ENCODE measurements around the gene TNFAIP6.

Gene TNFAIP6

DNA sequence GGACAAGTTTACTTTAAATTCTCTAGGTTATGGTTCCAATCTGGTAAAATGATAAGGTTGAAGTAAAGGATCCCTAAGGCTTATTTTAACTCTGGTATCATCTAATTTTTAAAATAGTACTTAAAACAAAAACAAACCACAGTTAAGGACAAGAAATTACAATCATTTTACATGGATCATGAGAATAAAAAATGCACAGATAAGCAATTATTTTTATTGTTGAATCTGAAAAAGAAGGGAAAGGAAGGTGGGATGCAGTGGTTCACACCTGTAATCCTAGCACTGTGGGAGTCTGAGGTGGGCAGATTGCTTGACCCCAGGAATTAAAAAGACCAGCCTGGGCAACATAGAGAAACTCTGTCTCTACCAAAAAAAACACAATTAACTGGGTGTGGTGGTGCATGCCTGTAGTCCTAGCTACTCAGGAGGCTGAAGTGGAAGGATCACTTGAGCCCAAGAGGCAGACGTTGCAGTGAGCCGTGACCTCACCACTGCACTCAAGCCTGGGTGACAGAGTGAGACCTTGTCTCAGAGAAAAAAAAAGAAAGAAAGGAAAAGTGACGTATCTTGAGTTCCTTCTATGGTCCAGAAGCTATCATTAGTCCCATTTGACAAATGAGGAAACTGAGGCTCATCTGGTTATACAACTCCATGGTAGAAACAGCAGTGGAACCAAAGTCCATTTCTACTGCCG, 2.5 kb downstream of the TNFAIP6 start:
- DNase-seq (ENCODE audit: low spot score) = no peak

DNA sequence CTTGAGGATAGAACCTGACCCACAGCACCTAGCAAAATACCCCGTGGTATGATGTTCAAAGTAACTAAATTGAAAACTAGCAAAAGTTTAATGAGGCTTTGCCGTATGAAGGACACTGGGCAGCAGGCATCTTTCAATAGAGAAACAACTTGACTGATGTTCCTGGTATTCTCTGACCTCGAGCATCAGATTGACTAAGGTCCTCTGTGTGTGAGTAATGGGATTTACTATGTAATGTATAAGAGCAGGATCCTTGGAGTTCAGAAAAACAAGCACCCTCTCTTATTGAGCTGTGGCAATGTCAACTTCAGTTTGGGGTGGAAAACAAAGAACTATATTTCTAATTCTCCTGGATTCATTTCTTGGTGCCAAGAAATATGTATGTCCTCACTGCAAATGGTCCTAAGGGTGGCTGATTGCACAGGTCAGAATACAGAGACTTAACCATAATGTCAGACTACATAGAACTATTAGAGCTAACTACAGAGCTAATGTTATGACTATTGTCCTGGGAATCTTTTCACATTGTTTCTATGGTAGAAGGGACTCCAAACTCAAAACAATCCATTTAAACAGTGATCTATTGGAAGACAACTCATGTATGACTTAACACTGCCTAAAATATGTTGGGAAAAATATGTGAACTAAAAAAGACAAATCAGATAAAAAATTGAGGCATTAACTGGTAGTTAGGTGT, 4.4 kb downstream of the TNFAIP6 start:
- DNase-seq (ENCODE audit: low spot score) = no peak

DNA sequence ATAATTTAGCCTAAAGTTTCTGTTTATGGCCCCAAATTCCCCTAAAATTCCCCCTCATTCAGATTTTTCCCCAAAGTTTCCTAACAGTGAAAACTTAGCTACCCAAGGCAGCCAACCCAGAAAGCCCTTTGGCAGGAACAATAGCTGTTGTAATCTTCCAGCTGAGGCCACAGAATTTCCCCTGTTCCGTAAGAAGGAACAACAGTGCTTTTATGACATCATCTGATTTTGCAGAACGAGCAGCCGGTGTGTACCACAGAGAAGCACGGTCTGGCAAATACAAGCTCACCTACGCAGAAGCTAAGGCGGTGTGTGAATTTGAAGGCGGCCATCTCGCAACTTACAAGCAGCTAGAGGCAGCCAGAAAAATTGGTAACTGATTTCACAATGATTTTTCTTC, 6.3 kb downstream of the TNFAIP6 start:
- DNase-seq (ENCODE audit: low spot score) = no peak

DNA sequence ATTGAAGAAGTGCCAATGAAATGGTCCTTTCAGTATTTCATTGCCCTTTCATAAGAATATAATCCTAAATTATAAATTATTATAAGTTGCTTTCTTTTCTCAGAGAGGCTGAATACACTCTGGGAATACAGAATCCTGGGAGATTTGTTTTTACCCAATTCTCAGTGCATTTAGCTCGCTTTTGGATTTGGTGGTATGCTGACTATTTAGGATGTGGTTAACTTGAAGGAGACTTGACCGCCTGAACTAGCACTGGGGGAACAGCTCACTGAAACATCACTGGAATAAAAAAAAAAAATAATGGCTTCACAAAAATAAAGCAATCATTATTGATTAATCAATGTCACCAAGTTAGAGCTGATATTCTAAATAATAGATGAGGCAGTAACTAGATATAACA, 10.2 kb downstream of the TNFAIP6 start:
- no peak for DNase-seq (ENCODE audit: low spot score)

DNA sequence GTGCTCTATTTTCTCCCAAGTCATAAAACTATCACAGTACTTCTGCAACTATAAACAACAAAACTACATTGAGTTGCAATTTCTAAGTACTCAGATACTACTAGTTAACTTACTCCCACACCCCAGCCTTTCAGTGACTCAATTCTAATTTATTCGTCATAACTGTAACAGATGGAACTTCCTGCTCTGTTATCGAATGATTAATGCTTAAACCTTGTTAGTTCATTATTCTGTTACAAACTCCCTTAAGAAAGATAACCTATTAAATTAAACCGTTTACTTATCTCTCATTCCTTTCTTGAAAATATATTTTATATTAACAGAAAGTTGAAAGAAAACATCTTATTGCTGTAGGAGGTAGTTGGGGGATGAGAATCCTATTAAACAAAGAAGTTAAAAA, 17.0 kb downstream of the TNFAIP6 start:
- no peak for DNase-seq (ENCODE audit: low spot score)

DNA sequence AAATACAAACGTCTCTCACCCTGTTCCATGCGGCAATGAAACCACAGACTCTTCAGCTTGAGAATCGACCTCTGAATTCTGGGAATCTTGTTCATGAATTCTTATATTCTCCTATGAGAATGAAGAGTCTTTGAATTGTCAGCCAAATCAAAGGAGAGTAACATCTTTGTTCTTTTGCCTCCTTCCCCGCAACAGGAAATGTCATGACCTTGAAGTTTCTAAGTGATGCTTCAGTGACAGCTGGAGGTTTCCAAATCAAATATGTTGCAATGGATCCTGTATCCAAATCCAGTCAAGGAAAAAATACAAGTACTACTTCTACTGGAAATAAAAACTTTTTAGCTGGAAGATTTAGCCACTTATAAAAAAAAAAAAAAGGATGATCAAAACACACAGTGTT, 21.8 kb downstream of the TNFAIP6 start:
- DNase-seq (ENCODE audit: low spot score) = no peak

DNA sequence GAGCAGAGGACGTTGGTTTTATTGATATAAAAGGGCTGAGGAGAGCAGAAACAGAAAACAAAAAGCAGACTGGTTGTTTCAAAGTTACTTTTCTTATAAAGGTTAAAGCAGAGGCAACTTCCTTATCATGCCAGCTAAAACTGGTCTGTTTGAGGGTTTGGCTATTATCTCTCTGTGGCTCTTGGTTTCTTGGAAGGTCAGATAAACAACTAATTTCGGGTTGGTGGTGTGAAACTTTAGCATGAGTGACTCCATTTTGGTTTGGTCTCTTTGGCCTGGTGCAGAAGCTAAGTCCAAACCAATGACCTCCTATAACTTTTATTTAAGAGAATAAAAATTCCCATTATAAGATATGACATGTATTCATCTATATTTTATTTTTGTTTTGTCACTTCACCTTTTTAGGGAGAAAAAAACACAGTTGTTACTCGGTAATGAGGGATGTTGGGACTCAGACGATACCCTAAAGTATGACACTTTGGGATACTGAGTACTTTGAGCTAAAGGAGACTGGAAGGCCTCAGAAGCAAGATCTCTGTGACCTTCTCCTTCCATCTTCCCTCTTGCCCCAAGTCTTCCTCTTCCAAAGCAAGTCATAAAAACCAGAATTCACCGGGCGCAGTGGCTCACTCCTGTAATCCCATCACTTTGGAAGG, 23.3 kb downstream of the TNFAIP6 start:
- no peak for DNase-seq (ENCODE audit: low spot score)

DNA sequence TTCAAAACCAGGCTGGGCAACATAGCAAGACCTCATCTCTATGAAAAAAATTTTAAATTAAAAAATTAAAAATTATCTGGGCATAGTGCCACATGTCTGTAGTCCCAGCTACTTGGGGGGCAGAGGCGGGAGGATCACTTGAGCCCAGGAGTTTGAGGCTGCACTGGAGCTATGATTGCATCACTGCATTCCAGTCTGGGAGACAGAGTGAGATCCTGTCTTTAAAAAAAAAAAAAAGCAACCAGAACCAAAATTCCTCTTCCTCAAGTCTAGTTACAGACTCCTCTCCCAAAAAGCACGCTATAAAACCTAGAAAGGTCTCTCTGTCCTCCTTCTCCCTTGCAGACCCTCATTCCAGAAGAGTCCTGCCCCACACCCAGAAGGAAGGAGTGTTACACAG, 23.9 kb downstream of the TNFAIP6 start:
- DNase-seq (ENCODE audit: low spot score) = no peak

DNA sequence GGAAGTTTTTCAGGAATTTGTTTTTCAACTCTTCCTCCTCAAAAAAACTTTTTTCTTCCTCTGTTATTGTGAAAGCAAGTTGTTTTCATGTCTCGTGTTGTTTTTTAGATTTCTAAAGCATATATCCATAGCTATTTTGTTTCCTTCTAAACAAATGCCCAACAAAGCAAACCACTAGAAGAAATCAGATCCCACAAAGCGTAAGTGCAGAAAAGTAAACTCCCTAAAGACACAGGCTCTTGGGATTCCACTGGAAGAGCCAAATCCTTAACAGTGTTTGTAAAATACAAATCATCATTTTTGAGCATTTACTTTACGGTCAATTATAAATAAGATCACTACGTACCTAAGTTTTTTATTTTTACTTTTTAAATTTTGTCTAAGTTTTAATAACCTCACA, 30.6 kb downstream of the TNFAIP6 start:
- DNase-seq (ENCODE audit: low spot score) = no peak

DNA sequence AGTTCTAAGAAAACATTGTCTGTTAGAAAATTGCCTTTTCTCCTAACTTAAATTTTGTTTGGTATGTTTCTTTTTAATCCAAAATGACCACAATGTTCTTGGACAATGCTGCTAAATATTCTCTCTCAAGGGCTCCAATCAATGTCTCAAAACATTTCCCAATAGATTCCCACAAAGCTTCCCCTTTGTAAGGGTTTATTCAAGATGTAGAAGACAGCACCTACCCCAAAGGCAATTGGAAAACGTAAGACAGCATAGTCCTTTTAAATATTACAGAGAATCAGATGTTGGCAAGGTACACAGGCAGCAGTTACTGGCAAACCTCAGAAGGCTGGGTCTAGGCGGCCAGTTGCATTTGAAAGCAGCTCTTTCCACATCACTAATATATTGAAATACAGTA, 34.0 kb downstream of the TNFAIP6 start:
- DNase-seq (ENCODE audit: low spot score) = no peak

DNA sequence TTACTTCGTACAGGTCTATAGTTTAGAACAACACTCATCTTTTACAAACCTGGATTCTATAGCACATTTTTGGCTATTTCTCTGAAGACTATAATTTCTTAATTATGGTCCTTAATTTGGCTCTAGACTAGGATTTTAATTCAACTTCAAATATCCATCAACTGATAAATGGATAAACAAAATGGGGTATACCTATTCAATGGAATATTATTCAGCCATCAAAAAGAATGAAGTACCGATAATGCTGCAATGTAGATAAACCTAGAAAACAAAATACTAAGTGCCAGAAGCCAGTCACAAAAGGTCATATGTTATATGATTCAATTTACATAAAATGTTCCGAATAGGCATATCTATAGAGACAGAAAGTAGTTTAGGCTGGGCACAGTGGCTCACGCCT, 37.1 kb downstream of the TNFAIP6 start:
- no peak for DNase-seq (ENCODE audit: low spot score)

DNA sequence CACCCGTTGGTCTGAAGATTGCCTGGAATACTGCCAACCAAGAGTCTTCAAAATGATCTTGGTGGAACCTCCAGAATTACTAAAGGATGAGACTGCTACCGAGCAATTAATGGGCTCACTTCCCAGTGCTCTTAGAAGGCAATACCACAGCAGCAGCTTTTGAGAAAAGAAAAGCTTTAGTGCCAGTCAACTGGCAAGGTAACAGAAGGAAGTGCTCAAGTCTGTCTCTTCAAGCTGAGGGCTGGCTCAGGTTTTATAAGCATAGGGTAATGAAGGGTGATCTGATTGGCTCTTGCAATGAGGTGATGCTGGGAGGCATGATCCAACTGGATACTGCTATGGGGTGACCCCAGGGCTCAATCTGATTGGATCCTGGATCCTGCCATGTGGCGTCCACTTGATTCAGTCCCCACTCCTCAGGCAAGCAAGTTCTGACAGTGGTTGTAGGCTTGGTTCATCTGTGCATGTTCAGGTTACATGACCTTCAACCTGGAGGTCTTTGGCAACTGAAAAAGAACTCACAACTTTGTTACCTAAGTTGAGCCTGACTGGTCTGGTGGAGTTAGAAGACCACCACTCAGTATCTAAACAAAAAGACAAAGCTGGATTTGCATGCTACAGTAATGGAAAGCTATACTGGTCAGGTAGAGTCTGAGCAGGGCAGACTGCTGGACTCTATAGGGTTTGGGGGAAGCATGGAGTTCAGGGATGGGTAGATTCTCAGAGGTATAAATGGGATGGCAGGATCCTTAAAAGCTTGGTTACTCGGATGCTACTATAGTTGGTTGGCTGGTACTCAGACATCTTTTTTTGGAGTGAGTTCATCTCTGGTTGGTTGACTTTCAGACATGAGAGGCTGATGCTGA, 38.4 kb downstream of the TNFAIP6 start:
- no peak for DNase-seq (ENCODE audit: low spot score)

DNA sequence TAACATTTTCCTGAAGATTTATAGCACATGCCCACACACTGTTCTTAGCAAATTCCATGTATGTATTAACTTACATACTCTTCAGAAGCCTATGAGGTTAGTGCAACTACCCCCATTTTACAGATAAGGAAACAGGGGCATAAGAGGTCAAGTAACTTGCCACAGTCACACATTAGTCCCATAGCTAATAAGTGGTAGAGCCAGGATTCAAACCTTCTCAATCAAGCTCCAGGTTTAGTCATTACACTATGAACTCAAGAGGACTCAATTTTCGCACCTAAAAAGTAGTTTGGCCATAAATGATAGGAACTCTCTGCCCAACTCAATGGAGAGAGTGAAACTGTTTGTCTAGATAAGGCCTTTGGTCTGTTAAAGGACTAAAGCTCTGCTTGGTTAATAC, 42.6 kb downstream of the TNFAIP6 start:
- DNase-seq (ENCODE audit: low spot score) = no peak

DNA sequence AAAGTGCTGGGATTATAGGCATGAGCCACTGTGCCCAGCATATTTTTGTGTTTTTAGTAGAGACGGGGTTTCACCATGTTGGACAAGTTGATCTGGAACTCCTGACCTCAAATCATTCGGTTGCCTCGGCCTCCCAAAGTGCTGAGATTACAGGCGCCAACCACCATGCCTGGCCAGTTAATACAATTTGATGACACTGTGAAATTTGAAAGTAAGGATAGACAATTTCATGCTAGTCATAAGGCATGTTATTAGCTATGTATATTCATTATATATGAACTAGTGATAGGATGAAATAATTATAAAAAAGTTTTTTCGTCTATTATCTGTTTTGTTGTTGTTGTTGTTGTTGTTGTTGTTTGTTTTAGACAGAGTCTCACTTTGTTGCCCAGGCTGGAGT, 43.8 kb downstream of the TNFAIP6 start:
- no peak for DNase-seq (ENCODE audit: low spot score)

DNA sequence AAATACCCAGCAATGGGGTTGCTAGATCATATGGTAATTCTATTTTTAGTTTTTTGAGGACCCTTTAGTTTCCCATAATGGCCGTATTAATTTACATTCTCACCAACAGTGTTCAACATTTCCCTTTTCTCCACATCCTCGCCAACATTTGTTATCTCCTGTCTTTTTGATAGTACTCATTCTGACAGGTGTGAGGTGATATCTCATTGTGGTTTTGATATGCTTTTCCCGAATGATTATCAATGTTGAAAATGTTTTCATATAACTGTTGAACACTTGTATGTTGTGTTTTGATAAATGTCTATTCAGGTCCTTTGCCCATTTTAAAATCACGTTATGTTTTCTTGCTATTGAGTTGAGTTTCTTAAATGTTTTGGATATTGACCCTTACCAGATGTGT, 46.5 kb downstream of the TNFAIP6 start:
- no peak for DNase-seq (ENCODE audit: low spot score)

DNA sequence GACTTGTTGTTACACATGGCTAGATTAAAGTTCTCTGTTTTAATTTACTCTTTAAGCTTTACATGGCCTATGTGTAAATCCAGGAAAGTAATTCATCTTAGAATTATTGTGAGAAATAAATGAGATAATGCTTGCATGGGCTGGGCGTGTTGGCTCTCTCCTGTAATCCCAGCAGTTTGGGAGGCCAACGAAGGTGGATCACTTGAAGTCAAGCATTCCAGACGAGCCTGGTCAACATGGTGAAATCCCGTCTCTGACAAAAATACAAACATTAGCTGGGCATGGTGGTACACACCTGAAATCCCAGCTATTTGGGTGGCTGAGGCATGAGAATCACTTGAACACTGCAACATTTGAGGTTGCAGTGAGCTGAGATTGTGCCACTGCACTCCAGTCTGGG, 48.0 kb downstream of the TNFAIP6 start:
- DNase-seq (ENCODE audit: low spot score) = no peak

DNA sequence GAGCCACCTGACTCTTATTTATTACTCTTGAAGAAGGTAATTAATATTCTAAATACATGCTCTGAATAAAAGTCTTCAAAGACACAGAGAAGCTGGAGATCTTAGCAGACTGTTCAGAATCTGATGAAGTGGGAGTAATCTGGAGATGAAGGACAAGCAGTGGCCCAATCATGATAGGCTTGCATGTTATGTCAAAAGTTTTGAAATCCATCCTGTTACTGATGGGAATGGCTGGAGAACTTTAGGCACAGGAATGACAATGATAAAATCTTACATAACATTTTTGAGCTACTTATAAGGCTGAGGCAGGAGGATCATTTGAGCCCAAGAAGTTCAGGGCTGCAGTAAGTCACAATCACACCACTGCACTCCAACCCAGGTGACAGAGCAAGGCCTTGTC, 49.9 kb downstream of the TNFAIP6 start:
- DNase-seq (ENCODE audit: low spot score) = no peak

DNA sequence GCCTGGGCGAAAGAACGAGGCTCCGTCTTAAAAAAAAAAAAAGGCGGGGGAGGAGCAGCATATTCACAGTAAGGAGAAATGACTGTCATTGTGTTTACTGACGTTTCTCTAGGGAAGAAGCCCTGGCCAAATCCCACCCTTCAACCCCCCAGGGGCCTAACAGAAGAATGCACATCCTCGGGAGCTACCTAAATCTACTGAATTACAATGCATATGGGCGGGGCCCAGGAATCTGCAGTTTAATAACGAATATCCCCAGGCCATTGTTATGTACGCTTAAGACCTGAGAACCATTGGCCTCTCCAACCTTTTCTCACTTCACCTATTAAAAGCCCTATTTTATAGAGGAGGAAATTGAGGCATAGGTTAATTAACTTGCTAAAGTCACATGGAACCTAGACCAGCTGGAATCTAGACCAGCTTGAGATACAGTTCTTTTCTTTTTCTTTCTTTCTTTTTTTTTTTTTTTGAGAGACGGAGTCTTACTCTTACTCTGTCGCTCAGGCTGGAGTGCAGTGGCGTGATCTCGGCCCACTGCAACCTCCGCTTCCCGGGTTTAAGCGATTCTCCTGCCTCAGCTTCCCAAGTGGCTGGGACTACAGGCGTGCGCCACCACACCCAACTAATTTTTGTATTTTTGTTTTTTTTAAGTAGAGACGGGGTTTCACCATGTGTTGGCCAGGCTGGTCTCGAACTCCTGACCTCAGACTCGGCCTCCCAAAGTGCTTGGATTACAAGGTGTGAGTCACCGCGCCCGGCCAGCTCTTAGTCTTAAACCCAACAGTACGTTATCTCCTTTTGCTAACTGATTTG, 51.6 kb downstream of the TNFAIP6 start:
- DNase-seq (ENCODE audit: low spot score) = no peak

DNA sequence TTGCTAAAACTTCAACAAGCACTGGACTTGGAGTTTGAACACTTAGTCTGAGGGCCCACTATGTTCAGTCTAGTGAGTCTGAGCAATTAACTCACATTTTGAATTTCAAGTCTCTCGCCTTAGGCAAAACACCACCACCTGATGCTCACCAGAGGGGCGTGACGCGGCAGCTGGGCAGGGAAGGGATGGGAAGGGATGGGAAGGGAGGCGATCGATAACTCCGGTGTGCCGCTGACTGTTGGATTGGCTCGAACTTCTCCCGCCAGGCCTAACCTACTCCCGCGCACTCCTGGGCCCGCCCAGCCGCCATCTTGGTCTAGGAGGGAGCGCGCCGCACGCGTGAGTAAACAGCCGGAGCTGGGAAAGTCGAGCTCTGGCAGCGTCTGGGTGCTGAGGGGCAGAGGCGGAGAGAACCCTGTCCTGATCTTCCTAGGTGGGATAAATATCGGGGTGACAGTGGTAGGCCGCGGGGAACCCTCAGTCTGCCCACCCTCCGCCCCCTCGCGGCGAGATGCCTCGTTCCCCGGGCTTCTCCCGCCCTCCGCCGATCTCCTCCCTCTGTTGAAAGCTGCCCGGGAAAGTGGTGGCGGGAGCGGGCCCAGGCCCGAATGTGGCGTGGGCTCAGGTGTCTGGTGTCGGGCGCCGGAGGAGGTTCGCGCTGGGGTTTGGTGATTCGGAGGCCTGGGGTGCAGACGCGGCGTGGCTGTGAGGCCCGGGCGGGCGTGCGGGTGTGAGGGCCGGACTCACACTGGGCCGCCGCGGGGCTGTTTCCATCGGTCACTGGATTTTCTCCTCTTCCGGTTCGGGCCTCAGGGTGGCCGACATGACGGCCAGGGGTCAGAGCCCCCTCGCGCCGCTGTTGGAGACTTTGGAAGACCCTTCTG, 52.5 kb downstream of the TNFAIP6 start, which contains the start of gene RIF1:
Gene RIF1, plus strand, starts transcription at position 302 of the 884 bp plus-strand sequence. Its CDS starts 522 bp downstream, at position 824.
- peak; percentile 72 for DNase-seq (ENCODE audit: low spot score)

DNA sequence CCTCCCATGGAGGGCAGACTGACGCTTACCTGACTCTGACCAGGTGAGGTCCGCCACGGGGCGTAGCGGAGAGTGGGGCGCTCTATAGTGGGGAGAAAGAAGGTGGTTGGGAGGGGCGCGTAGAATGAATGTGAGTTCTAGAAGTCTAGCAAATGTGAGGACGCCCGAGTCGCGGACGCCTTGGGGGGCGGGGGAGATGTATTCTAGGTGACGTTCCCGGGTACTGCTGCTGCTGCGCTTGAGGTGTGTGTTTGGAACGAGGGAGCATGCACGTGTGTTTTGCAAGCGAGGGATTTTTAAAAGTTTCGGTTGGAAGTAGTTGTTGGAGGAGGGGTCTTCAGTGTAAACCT, 53.1 kb downstream of the TNFAIP6 start:
- peak; percentile 33 for DNase-seq (ENCODE audit: low spot score)

DNA sequence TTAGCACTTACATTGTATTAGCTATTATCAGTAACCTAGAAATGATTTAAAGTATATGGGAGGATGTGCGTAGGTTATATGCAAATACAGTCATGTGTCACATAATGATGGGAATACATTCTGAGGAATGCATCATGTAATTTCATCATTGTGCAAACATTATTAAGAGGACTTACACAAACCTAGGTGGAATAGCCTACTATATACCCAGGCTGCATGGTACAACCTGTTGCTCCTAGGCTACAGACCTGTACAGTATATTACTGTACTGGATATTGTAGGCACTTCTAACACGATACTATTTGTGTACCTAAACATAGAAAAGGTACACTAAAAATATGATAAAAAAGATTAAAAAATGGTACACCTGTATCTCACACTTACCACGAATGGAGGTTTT, 60.3 kb downstream of the TNFAIP6 start:
- no peak for DNase-seq (ENCODE audit: low spot score)

Measured in CD4-positive, alpha-beta T cell treated with Interleukin-15 for 4 hours (primary cell).